ENCODE data around the gene CD300E.

Gene CD300E

GRCh38 chr17:74561586-74561985 is 62.0 kb downstream of the CD300E start:
- no peak for DNase-seq
